ENCODE measurements around the gene DUSP5. TPM values are rescaled to one million over a fixed set of nuclear protein-coding genes. Genes with fewer than 3 reads are reported as not detected.
A peak's percentile ranks its signal among the peaks of the same experiment; 100 is the strongest.

The DUSP5 gene
- total RNA-seq, 1 experiment from 2014 or later, result 137 TPM

- peak overlapping the region; percentile 41 for H3K4me2 ChIP-seq (ENCODE audit: low read length)
Observed at GRCh38 chr10:110487411-110488331, 10.0 kb upstream of the DUSP5 start.

More at GRCh38 chr10:110487411-110488331, 10.0 kb upstream of the DUSP5 start:
- Histone ChIP-seq H3K9me2 (ENCODE audit: insufficient read depth) (no peaks in the 10 kb centered on the region), H2AFZ (ENCODE audit: low read depth, low read length, poor library complexity, severe bottlenecking) (no peak overlapping the region), H3K9me3 (ENCODE audit: control insufficient read depth in 1 of 2, insufficient read depth in 1 of 2, low read depth in 1 of 2, low read length in 2 of 2) (no peaks in the 10 kb centered on the region), H3K27me3 (ENCODE audit: insufficient read depth, low read length) (no peaks in the 10 kb centered on the region), H4K20me1 (ENCODE audit: insufficient read depth) (no peaks in the 10 kb centered on the region), H3K27ac (ENCODE audit: low read depth, low read length) (no peak overlapping the region), H3K4me3 (replicated peaks in 1 of 2; ENCODE audit: low read depth in 1 of 2, low read length in 2 of 2) (no peak overlapping the region), H3K4me1 (ENCODE audit: control insufficient read depth in 1 of 2, insufficient read depth in 2 of 2, low read length in 2 of 2) (peaks cover 10 to 32% of the 10 kb centered on the region in 2 experiments), H3K79me2 (ENCODE audit: insufficient read depth, low read length) (no peaks in the 10 kb centered on the region), H3K9ac (ENCODE audit: low read length) (no peak overlapping the region), H3K36me3 (ENCODE audit: control insufficient read depth in 1 of 2, insufficient read depth in 2 of 2, low read length in 2 of 2) (no peaks in the 10 kb centered on the region)
- intact Hi-C loops (cut with micrococcal nuclease), result no loop called here
- ChIA-PET POLR2A (interaction anchor here (1.1 to 3.2 kb wide), 2 partner anchors 13 to 88 kb away, joined by 5 to 9 read pairs; no protein-coding TSS in a partner anchor), CTCF (interaction anchor here (1.2 kb wide), 1 partner anchor 133 kb away, joined by 4 read pairs; no protein-coding TSS in a partner anchor), RAD21 (ENCODE audit: low non-redundant PET in 1 of 2, low total read pairs in 2 of 2, uncharacterized antibody in 2 of 2, unreplicated experiment in 2 of 2) (no interaction called here)
- TF ChIP-seq ATF3 (IDR thresholded peaks at IDR 0.05) (no peak), SRF (IDR thresholded peaks at IDR 0.05; ENCODE audit: low read depth) (no peak), POLR2A (IDR thresholded peaks at IDR 0.05; ENCODE audit: borderline replicate concordance, extremely low read depth, insufficient read depth, insufficient read length) (no peak), EZH2phosphoT487 (IDR thresholded peaks at IDR 0.05; ENCODE audit: borderline replicate concordance) (no peak), ZNF274 (IDR thresholded peaks at IDR 0.05; ENCODE audit: low read depth, low read length) (no peak), EZH2 (IDR thresholded peaks at IDR 0.05) (no peak), ZBTB33 (IDR thresholded peaks at IDR 0.05; ENCODE audit: extremely low read depth, insufficient replicate concordance, low read length) (no peak), EGR1 (IDR thresholded peaks at IDR 0.05; ENCODE audit: low read depth) (no peak), CBX3 (IDR thresholded peaks at IDR 0.05; ENCODE audit: low read depth) (no peak), FOSL1 (IDR thresholded peaks at IDR 0.05; ENCODE audit: low read depth) (no peak), MAX (IDR thresholded peaks at IDR 0.05) (no peak), CEBPB (IDR thresholded peaks at IDR 0.05; ENCODE audit: low read depth) (no peak), JUND (IDR thresholded peaks at IDR 0.05) (no peak)
- ATAC-seq (no peak; the same call in 1 of the 2 replicates), DNase-seq (ENCODE audit: low read depth, low spot score) (no peak)
- BruUV-seq (replicated peaks), result no TSS peak

All from HCT116 (cell line).